Panc1 (cell line): ENCODE data around the gene DHRS7. TPM values are rescaled to one million over a fixed set of nuclear protein-coding genes. Genes with fewer than 3 reads are reported as not detected.

Source experiments
- ATAC-seq: fragments of 200-7000 bp; cut with Tn5 transposase; 2 replicates; pipeline ENCODE4 v1.9.1; 2020; ENCODE audit warnings: mild to moderate bottlenecking, moderate library complexity
- BruUV-seq: library from RNA; stranded (reverse); fragments of 400-500 nt; replicated peaks from 2 replicates; lab custom pipeline; 2021; lab: Mats Ljungman, UMichigan
- CTCF ChIA-PET: fragments of 300-600 bp; sonication (Branson Sonifier 250); formaldehyde crosslinking; loops from one replicate; lab custom pipeline; 2022; ENCODE audit warnings: antibody characterized with exemption; lab: Charles Lee
- POLR2A ChIA-PET: fragments of 300-600 bp; sonication (Branson Sonifier 250); formaldehyde crosslinking; loops from one replicate; lab custom pipeline; 2022; ENCODE audit warnings: antibody characterized with exemption; lab: Charles Lee
- DNase-seq: peaks from one replicate; pipeline ENCODE4 v3.0.0-alpha.2; 2010; ENCODE audit warnings: low read depth, low spot score
- H3K27ac ChIP-seq: 2 replicates; pipeline ENCODE4 v1.5.1; 2011; ENCODE audit warnings: mild to moderate bottlenecking, low read length, inconsistent platforms
- H3K27me3 ChIP-seq: fragments of 200-500 bp; sonication (Bioruptor generic); 2 replicates; pipeline ENCODE4 v1.6.0; 2014; ENCODE audit warnings: low read length, inconsistent platforms; ENCODE audit not compliant: control insufficient read depth, insufficient read depth
- H3K36me3 ChIP-seq: fragments of 200-500 bp; sonication (Bioruptor generic); 2 replicates; pipeline ENCODE4 v1.5.1; 2014; ENCODE audit warnings: inconsistent platforms, mild to moderate bottlenecking, low read length, moderate library complexity; ENCODE audit not compliant: control insufficient read depth, insufficient read depth
- H3K4me1 ChIP-seq: 2 replicates; pipeline ENCODE4 v1.5.1; 2011; ENCODE audit warnings: inconsistent platforms, mild to moderate bottlenecking, low read length, moderate library complexity; ENCODE audit not compliant: control insufficient read depth, insufficient read depth
- H3K4me3 ChIP-seq, 2 experiments: 2 replicates each; pipeline ENCODE4 v1.5.1; 2011 to 2012; ENCODE audit warnings: low read depth in 2 of 2, low read length in 2 of 2, mild to moderate bottlenecking in 2 of 2, inconsistent platforms in 1 of 2, moderate library complexity in 1 of 2
- H3K9me3 ChIP-seq: fragments of 200-500 bp; sonication (Bioruptor generic); 2 replicates; pipeline ENCODE4 v1.5.1; 2014; ENCODE audit warnings: low read depth, mild to moderate bottlenecking, inconsistent platforms, low read length, moderate library complexity; ENCODE audit not compliant: control insufficient read depth, insufficient read depth
- POLR2AphosphoS5 ChIP-seq: IDR thresholded peaks from 2 replicates; pipeline ENCODE4 v1.6.1; 2012; ENCODE audit warnings: mild to moderate bottlenecking, low read depth, low read length, moderate library complexity
- SIN3A ChIP-seq: IDR thresholded peaks from 2 replicates; pipeline ENCODE4 v1.6.1; 2012; ENCODE audit warnings: low read depth, mild to moderate bottlenecking, low read length, moderate library complexity, borderline replicate concordance; ENCODE audit not compliant: insufficient read depth
- TCF7L2 ChIP-seq: IDR thresholded peaks from 2 replicates; pipeline ENCODE4 v1.6.1; 2011; ENCODE audit warnings: mild to moderate bottlenecking, low read depth, low read length, inconsistent platforms
- in situ Hi-C: cut with HindIII; loops from 2 replicates; pipeline ENCODE4 v1.10.0; 2016; ENCODE audit warnings: low sequenced_read_pairs, low pct_unique_long_range_greater_than_20kb
- intact Hi-C: fragments of 100-400 bp; cut with micrococcal nuclease; formaldehyde crosslinking; loops from one replicate; pipeline ENCODE4 v1.10.0; 2022; ENCODE audit not compliant: unreplicated experiment
- total RNA-seq: library from RNA; stranded (reverse); gene quantifications from one replicate; pipeline ENCODE4 v1.2.1, GENCODE V29; 2021; ENCODE audit not compliant: unreplicated experiment
- TF ChIP-seq, protein P1 (sequence below): fragments of 450-650 bp; IDR thresholded peaks from 2 replicates; pipeline ENCODE4 v1.5.1; 2017; ENCODE audit warnings: mild to moderate bottlenecking
- TF ChIP-seq, protein P2 (sequence below), 2 experiments: IDR thresholded peaks; 2 replicates each; pipeline ENCODE4 v1.6.1; 2011 to 2012; ENCODE audit warnings: low read depth in 2 of 2, control low read depth in 1 of 2, low read length in 1 of 2, mild to moderate bottlenecking in 1 of 2, moderate library complexity in 1 of 2; ENCODE audit not compliant: insufficient read depth in 1 of 2

Gene DHRS7
- total RNA-seq, 1 experiment from 2014 or later = 34.5 TPM

DNA sequence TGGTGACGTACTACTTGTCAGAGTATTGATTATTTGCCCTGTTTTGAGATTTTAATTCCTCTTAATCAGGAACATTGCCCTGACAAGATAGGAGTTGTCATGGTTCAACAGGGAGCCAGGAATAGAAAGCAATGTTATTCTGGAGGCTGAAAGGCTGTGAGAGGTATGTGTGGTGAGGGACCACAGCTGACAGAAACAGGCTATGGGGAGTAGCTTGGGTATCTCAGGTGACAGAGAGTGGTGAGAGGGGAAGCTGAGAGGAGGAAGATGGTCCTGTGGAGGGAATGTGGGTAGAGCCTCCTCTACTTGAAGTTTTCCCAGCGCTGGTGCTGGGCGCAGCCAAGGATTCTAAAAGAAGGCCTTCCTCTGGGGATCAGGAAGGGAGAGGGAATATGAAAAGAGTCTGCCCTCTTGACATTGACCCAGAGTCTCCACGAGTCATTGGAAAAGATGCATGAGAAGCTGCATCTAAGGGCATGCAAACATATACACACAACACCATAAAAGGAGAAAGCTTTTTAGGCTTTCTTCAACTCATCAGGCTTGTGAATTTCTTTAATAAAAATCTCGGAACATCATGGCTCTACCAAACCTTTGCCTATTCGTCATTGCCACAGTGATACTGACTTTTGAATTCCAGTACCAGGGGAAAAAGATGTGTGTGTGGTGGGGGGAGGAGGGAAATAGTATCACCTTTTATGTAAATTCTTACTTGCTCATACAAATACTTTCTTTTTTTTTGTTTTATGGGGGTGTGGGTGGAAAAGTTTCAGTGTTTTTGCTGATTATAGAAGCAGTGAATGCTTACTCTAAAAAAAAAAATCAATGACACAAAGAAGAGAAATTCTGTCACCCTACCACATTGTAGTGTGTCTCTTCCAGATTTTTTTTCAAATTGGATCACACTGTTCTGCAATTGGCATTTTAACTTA, 39.9 kb upstream of the DHRS7 start:
- in situ Hi-C loops (no loop called here), intact Hi-C loops (loop anchor here (10.0 kb wide), 1 partner anchor 360 kb away; no protein-coding TSS in a partner anchor)
- Histone ChIP-seq H3K4me1 (no peaks in the 10 kb centered on the region), H3K27ac (no peak overlapping the region), H3K9me3 (no peaks in the 10 kb centered on the region), H3K36me3 (no peaks in the 10 kb centered on the region), H3K4me3 (no peak overlapping the region), H3K27me3 (no peaks in the 10 kb centered on the region)
- DNase-seq (no peak), ATAC-seq (no peak)
- ChIA-PET CTCF (no interaction called here), POLR2A (no interaction called here)
- TF ChIP-seq, protein P1, sequence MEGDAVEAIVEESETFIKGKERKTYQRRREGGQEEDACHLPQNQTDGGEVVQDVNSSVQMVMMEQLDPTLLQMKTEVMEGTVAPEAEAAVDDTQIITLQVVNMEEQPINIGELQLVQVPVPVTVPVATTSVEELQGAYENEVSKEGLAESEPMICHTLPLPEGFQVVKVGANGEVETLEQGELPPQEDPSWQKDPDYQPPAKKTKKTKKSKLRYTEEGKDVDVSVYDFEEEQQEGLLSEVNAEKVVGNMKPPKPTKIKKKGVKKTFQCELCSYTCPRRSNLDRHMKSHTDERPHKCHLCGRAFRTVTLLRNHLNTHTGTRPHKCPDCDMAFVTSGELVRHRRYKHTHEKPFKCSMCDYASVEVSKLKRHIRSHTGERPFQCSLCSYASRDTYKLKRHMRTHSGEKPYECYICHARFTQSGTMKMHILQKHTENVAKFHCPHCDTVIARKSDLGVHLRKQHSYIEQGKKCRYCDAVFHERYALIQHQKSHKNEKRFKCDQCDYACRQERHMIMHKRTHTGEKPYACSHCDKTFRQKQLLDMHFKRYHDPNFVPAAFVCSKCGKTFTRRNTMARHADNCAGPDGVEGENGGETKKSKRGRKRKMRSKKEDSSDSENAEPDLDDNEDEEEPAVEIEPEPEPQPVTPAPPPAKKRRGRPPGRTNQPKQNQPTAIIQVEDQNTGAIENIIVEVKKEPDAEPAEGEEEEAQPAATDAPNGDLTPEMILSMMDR = no peak
- no TSS peak for BruUV-seq

DNA sequence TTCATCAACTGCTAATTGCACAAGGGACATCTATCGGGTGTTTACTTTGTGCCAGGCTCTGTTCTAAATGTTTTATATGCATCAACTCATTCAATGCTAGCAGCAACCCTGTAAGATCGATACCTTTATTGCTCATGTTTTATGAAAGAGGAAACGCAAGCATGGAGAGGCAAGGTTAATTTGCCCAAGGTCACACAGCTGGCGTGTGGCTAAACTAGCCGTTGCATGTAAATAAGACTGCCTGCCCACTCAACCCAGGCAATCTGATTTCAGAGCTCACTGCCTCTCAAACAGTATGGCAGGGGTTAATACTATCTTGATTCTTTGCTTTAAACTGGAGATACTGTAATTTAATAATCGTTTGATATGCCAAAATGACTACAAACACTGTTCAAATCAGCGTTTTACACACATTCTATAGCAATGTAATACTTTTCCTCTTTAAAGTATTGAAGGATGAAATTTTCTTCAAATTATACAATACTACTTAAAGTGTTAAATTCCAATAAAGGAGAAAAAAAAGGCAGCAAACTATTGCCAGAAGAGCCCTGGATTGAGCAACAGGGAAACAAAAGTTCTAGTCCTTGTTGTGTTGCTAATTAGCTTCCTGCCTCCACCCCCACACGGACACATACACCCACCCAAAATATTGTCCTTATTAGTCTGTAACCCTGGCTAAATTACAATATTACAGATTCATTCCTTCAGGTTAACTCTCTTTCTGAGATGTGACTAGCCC, 39.1 kb upstream of the DHRS7 start:
- no peaks in the 10 kb centered on the region for H3K4me1 ChIP-seq
- POLR2A ChIA-PET = no interaction called here
- no TSS peak for BruUV-seq
- in situ Hi-C loops = no loop called here
- ATAC-seq (no peak), DNase-seq (no peak)
- H3K27me3 ChIP-seq = no peaks in the 10 kb centered on the region
- intact Hi-C loops = loop anchor here (10.0 kb wide), 1 partner anchor 361 kb away; no protein-coding TSS in a partner anchor
- CTCF ChIA-PET = no interaction called here
- H3K4me3 ChIP-seq = no peak overlapping the region
- TF ChIP-seq, protein P1 = no peak
- TF ChIP-seq POLR2AphosphoS5 = no peak
- TF ChIP-seq SIN3A = no peak
- TF ChIP-seq, protein P2, sequence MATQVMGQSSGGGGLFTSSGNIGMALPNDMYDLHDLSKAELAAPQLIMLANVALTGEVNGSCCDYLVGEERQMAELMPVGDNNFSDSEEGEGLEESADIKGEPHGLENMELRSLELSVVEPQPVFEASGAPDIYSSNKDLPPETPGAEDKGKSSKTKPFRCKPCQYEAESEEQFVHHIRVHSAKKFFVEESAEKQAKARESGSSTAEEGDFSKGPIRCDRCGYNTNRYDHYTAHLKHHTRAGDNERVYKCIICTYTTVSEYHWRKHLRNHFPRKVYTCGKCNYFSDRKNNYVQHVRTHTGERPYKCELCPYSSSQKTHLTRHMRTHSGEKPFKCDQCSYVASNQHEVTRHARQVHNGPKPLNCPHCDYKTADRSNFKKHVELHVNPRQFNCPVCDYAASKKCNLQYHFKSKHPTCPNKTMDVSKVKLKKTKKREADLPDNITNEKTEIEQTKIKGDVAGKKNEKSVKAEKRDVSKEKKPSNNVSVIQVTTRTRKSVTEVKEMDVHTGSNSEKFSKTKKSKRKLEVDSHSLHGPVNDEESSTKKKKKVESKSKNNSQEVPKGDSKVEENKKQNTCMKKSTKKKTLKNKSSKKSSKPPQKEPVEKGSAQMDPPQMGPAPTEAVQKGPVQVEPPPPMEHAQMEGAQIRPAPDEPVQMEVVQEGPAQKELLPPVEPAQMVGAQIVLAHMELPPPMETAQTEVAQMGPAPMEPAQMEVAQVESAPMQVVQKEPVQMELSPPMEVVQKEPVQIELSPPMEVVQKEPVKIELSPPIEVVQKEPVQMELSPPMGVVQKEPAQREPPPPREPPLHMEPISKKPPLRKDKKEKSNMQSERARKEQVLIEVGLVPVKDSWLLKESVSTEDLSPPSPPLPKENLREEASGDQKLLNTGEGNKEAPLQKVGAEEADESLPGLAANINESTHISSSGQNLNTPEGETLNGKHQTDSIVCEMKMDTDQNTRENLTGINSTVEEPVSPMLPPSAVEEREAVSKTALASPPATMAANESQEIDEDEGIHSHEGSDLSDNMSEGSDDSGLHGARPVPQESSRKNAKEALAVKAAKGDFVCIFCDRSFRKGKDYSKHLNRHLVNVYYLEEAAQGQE (IDR thresholded peaks at IDR 0.05; ENCODE audit: insufficient read depth in 1 of 2, low read depth in 2 of 2, low read length in 1 of 2) = no peak
- no peak for TF ChIP-seq TCF7L2
- no peak overlapping the region for H3K27ac ChIP-seq
- H3K9me3 ChIP-seq = no peaks in the 10 kb centered on the region
- no peaks in the 10 kb centered on the region for H3K36me3 ChIP-seq
